G401.6 (cell line): ENCODE measurements around the gene NBEAL2.
A peak's percentile ranks its signal among the peaks of the same experiment; 100 is the strongest.

Source experiments
- FAIRE-seq: peaks from 2 replicates; lab custom pipeline; 2012; peaks lifted over from hg19 to GRCh38; lab: Jason Lieb, UNC

NBEAL2 gene, protein sequence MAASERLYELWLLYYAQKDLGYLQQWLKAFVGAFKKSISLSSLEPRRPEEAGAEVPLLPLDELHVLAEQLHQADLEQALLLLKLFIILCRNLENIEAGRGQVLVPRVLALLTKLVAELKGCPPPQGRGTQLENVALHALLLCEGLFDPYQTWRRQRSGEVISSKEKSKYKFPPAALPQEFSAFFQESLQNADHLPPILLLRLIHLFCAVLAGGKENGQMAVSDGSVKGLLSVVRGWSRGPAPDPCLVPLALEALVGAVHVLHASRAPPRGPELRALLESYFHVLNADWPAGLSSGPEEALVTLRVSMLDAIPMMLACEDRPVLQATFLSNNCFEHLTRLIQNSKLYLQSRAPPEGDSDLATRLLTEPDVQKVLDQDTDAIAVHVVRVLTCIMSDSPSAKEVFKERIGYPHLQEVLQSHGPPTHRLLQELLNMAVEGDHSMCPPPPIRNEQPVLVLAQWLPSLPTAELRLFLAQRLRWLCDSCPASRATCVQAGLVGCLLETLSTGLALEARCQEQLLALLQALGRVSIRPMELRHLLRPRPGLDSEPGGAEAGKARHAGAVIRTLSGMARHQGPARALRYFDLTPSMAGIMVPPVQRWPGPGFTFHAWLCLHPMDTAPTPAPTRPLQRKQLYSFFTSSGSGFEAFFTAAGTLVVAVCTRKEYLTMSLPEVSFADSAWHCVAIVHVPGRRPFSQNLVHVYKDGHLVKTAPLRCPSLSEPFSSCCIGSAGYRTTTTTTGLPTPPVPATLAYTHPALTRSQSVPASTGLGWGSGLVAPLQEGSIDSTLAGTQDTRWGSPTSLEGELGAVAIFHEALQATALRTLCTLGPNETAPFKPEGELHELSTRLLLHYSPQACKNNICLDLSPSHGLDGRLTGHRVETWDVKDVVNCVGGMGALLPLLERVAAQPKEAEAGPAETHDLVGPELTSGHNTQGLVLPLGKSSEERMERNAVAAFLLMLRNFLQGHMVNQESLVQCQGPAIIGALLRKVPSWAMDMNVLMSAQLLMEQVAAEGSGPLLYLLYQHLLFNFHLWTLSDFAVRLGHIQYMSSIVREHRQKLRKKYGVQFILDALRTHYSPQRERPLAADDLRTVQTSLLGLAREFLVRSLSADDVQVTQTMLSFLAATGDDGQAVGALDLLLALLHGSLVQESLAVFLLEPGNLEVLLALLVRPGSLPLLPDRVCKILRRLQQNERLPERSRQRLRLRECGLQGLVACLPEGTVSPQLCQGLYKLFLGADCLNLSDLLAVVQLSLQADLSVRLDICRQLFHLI (N-terminal part only)

DNA sequence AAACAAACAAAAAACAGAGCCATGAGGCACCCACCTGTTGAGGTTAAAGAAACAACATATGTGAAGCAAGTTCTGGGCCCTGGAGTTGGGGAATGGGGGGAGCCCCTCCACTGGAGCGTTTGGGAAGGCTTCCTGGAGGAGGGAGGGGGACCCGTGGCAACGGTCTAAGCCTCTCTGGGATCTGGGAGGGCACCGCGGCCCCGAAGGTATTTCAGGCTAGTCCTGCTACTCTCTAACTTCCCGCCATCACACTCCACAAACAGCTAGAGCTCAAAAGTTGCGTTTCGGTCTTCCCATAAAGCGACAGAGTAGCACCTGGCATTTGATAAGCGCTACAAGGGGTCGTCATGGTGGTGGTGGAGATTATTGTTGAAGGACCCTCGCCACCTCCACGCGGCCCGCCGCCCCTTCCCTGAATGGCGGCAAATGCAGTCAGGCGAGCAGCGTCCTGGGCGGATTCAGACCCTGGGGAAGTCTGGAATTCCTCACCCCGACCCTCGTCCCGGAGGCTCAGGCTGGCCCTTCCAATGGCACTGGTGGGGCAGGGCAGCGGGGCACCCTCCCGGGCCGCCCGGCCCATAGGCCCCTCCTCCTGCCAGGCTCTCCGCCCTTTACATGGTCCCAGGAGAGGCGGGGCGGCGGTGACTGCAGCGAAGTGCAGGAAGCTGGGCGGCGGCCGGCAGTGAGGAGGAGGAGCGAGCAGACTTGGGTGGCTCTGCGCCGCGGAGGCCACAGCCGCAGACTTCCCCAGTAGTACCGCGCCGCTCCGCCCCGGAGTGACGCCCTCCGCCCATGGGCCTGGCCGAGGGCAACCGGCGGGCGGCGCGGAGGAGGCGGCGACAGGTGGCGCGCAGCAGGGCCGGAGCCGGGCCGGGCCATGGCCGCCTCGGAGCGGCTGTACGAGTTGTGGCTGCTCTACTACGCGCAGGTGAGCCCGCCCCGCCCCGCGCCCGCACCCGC, at the start of gene NBEAL2:
NBEAL2 (plus strand) TSS at position 682 of the 960 bp plus-strand sequence; CDS start at position 878, 196 bp downstream.
- FAIRE-seq, result peak; percentile 87

DNA sequence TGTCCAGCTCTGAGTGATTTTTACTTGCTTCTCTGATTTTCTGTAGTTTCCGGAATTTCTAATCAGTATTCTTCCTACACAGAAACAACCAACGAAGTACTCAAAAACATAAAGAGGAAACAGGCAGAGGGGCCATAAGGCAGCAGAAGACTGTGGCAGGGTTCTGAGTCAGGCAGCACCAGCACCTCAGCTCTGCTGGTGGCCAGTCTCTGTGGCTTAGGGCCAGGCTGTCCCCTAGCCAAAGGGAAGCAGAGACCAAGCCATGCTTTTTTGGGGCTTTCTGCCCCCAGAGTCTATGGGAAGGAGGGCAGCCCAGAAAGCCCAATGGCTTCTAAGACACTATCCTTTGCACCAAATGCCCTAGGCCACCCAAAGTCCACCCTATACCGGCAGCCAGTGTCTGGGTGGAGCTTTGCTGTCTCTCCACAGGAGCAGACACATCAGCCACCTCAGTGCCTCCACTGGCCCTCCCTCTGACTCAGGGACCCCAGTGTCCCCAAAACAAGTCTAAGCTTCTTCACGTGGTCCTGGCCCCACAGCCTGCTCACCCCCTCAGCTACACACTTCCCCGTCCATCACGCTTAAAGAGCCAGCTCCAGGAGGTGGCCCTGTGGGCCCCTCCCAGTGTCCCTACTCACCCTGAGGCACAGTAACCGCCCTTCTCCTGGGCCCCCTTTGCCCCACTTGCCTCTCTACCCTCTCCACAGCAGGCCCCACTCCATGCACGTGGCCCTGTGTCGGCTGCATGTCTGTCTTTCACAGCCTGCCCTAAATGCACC, 49.1 kb upstream of the NBEAL2 start:
- FAIRE-seq, result no peak

DNA sequence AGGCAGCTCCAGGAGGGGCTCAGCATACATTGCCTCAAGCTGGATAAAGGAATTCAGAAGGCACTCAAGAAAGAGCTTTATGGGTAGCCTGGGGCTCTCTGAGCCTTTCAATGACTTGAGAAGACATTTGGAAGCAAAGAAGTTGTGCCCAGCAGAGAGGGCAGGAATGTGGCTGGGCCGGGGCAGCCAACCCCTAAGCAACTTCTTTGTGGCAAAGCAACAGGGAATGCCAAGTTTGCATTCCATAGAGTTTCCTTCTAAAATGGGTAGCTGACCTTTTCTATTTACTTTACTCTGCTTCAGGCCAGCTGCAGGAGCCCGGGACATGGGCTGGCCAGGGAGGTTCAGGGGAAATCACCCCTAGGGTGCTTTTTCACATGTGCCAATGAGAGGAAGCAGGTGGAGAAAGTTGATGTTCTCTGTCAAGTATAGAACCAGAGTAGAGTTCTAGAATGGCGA, 48.5 kb upstream of the NBEAL2 start:
- FAIRE-seq, result no peak

DNA sequence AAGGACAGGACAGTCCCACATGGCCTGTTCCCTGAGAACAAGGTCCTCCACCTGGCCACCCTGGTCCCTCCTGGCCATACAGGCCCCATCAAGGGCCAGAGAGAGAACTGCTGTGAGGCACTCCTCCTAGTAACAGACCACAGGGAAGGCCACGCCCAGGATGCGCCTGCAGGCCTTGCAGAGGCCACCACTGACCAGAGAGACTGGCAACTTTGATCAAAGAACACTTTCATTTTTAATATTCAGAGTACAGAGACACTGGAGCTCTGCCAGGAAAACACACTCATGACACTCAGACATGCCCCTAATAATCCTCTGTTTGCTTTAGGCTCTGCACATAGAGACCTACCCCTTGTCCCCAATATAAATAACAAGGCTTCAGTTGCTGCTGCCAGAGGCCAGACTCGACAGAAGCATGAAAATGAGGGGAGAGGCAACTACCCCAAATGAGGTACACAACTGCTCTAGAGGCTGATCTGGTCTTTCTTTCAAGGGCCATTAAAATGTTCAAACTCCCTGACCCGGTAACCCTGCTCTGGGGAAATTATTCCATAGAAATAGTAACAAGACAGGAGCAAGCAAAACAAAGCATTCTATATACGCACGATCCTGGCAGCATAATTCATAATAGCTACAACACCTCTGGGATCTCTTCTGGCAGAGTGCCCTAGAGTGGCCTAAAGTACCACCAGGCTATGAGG, 47.7 kb upstream of the NBEAL2 start:
- no peak for FAIRE-seq

DNA sequence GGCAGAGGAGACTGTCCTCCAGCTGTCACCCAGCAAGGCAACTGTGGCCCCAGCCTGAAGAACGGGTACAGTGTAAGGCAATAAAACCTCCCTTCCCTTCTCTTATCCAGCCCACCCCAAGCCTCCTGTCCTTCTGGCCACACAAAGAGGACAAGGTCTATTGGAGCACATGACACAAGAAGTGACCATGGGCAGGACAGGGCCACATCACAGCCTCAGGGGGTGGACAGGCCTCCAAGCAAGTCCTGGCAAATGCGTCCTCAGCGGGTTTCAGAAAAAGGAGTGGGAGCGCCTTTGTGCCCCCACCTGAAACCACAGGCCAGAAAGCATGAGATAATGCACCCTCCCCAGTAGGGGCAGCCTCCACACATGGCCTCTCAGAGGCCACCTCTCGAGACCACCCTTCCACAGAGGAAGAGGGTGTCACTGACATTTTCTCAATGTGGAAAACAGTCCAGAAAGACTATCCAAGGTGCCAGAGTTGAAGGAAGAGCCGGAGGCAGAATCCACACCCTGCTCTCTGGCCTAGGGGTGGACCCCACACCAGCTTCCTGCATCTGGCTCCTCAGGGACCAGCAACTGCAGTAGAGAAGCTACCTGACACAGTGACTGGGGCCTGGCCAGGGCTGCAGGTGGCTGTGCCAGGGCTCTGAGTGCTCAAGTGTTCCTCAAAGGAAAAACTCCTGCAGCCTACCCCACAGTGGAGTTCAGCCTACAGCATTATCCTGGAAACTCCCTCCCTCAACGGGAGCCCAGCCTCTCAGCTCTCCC, 46.8 kb upstream of the NBEAL2 start:
- no peak for FAIRE-seq

DNA sequence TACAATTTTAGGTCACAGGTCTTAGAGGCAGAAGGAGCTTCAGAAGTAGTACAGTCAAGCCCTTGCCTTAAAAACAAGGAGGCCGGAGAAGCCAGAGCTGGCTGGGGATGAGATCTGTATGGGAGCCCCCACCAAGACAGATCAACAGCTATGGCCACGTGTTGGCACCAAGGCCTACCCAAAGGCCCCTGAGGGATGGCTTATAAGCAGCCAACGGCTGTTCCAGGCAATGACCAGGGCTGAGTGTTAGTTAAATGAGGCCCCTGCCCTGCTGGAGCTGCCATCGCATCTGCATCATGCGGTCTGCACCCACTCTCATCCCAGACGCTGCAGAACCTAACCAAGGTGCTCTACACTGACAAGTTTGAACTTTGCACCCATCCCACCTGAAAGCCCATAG, 46.2 kb upstream of the NBEAL2 start:
- no peak for FAIRE-seq

DNA sequence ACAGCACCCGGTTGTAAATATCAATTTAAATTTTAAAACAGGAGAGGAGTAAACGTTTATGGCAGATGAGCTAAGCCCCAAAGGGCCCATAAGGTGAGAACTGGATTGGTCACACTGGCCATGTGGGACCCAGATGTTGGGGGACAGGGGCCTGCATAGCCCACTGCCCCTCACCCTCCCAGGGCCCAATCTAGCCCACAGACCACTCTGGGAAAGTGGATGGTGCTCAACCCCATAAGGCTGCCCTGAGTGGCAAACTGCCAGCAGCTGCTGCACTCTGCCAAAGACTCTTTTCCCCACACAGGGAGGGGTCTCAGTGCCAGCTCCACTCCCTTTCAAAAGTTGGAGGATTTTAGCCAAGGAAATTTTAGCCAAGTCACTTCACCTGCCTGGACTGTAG, 45.4 kb upstream of the NBEAL2 start:
- no peak for FAIRE-seq

DNA sequence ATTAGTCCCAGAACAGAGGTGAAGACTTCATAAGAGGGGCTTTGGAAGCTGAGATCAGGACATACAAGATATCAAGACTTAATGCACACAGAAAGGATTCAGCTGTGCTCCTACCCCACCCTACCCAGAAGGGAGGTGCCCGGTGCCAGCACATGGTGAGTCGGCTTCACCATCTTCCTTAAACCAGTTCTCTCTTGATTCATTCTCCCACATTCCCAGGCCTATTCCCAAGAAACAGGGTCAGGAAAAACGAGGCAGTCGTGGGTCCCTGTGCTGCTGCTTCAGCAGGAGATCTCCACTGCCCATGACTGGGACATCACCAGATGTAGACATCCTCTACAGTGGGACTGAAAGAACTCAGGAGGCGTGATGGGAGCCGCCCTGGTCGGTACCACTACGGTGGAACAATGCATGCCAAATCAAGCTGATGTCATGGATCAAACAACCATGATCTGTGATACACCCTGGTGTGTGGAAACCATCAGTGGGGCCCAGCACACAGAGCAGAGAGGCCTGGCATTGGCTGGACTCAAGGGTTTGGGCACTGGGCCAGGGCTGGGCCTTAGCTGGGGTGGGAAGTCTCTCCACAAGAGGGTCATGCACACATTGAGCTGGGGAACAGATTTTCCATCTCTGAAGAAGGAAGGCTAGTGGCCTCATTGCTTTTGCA, 44.8 kb upstream of the NBEAL2 start:
- no peak for FAIRE-seq

DNA sequence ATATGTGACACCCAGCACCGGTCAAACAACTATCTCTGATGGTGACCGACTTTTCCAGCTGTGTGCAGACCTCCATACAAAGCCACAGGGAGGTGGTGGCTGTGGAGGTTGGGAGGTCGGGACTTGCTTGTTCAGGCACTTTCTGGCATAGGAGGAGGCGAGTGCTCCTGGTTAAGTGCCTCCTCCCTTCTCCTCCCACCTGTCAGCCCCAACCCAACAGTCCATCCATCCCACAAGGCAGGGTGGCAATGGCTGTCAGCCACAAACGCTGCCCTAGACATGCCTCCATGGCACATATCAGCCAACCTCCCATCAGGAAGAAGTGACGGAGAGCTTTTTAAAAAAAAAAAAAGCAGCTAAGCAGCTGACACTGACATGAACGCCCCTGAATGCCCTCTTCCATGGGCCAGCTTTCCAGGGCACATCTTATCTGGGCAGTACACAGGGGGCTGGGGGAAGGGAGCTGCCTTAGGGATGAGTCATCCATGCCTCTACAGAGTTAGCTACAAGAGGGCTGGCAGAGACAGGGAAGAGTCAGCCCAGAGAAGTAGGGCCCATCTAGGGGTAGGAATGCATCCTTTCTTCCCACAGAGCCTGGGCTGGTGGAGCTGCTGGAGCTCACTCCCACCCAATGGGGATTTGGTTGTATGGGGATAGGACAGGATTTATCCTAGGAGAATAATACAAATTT, 44.2 kb upstream of the NBEAL2 start:
- FAIRE-seq, result no peak

DNA sequence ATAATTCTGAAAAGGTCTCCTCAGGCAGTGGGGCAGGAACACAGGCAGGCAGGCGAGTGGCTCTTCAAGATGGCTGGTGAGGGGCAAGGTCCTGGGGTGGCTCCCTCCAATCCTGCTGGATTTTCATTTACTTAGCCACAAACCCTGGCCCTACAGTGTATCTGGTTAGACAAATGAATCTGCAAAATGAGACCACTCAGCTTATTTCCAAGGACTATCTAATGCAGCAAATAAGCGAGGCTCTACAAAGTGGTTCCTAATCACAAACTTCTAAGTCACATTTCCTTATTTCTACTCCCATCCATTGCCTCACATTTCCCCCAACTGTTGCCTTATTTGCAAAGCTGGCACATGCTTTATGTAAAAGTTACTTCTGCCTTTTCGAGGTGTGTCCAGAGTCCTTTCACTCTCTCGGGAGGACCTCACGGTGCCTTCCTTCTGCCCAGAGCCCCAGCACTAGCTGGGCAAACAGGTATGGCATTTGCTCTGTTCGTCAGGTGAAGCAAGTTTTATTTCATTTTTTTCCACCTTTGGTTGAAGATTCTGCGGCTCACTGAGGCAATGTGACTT, 43.4 kb upstream of the NBEAL2 start:
- FAIRE-seq, result no peak

DNA sequence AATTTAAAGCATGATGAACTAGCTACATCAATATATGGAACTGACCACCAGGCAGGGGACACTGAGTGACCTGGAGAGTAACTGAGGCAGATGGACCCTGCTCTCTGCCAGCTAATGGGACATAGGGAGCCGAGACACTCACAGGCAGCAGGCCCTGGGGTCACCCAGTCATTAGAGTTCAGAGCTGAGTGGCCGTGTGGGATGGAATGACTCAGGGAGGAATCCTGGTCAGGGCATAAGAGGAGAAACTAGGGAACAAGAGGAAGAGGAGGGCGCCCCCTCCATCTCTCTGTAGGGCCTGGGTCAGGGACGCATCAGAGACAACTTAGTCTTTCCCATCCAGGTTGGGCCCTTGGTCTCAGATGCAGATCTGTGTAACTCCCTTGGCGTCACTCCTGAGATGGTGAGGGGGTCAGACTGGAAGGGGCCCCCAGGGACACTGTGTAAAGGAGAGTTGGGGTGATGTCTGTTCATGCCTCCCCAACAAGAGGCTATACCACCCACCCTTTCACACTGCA, 42.7 kb upstream of the NBEAL2 start:
- no peak for FAIRE-seq

DNA sequence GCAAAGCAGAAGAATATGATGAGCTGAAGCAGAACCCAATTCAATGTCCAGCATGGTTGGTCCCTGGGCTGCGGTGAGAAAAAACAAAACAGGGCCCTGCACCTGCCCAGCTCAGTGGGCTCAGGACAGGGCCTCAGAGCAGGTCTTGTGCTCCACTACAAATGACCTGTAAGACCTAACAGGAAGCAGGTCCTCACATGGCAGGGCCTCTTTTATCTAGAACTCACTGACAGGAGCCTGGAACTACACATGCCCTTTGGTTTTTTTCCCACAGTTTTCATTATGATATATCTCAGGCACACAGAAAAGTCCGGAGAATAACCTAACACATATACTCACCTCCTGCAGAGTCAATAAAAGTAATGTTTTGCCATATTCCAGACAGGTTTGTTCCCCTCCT, 41.3 kb upstream of the NBEAL2 start:
- FAIRE-seq, result no peak

DNA sequence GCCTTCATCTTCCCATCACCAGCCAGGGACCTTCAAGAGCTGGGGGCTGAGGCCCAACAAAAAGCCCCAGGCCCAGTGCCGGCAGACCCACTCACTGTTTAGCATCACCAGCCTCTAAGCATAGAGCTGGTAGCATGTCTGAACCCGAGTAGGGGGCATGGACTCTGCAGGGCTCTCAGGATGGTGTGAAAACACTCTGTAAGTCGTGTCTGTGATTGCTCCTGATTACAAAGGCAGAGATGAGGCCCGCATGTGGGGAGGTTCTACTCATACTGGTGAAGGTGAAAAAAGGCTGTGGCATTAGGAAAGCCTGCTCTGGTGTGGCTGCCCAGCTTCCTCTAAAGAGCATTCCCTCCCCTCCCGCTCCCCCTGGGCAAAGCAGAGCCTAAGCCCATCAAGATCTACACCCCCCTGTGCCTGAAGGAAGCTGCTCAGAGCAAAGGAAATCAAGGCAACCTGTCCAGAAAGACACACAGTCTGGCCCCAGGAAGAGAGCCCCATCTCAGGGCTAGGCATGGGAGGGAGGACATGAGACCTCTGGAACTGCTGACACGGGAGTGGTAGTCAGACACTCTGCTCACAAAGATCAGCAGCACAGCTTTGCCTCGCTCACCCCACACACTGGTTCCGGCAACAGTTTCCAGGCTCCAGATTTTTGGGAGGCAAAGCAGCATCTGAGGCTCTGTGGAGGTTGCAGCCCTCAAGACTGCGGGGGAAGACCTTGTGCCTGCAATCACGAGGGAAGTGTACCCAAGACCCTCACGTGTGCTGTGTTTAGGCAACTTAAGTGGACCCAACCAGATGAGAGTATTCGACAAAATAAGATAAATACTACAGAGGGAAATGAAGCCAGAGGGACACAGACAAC, 39.7 kb upstream of the NBEAL2 start:
- no peak for FAIRE-seq

DNA sequence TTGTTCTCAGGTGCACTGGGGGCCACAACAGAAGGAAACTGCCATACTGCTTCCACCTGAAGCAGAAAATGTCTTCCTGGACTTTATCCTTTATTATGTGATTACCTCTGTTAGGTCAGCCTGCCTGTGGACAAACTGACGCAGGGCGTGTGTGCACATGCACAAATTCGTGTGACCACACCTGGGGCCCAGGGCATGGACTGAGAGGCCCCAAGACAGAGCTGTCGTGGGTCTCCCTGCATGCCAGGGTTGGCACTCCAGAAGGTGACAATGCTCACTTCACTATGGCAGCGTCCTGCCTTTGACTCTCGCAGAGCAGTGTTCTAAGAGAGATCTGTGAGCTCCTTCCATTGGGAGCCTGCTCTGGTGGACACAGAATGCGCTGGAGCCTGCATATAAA, 37.4 kb upstream of the NBEAL2 start:
- FAIRE-seq, result no peak

DNA sequence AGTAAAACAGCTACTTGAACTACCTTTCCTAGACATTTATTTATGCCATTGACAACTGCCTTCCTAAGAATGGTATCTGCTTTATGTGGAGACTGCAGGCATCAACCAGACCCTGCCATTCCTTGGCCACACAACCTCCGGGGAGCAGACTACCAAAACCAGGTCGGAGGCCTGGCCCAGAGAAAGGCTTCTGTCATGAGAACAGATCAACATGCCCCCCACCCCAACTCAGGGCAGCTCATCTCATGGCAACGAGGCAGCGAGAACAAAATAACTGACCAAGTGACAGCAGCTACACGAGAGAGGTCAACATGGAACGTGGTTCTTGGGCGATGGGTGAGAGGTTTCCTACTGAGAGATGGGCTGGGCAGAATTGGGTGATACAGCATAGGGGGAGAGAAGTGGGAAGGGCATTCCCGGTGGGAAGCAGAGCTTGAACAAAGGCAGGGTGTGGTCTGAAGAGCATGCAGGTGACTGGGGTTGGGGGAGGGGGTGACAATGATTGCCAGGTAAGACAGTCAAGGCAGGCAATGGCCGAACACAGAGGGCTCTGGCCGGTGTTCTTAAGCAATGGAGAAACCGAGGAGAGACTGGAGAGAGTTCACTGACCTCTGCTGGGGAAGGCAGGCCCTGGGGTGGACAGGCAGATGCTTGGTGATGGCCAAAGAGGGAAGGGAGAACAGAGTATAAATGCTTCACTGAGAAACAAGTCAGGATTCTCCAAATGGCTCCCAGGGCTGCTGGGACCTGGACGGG, 36.8 kb upstream of the NBEAL2 start:
- FAIRE-seq, result no peak
